GM12873 (cell line): ENCODE results near the gene ZNF143.

Experiments
- CTCF ChIP-seq: IDR thresholded peaks from 2 replicates; pipeline ENCODE4 v1.5.1; 2012; ENCODE audit warnings: low read depth, mild to moderate bottlenecking, moderate library complexity, low read length, control low read depth; ENCODE audit not compliant: insufficient read depth; ENCODE audit errors: missing control alignments

ZNF143 gene

DNA sequence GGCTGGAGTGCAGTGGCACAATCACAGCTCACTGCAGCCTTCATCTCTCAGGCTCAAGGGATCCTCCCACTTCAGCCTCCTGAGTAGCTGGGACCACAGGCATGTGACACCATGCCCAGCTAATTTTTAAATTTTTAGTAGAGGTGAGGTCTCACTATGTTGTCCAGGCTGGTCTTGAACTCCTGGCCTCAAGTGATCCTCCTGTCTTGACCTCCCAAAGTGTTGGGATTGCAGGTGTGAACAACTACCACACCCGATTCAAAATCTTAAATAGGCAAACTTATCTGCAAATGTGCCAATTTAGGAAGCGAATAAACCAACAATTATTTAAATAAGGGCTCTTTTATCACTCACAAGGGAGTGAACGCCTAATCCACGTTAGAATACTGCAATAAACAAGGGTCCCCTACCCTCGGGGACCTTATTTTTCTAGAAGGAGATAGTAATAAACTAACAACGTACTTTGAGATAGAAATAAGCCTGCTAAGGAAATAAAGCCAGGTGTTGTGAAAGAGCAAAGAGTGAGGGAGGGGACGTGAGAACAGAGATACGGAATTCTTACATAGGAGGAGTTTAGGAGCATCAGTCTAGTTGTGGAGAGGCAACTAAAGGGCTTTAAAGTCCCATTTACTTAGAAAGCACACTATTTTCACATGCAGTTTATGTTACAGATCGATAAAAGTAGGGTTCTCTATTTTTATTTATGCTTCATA, 109.7 kb downstream of the ZNF143 start:
- no peak for TF ChIP-seq CTCF

GRCh38 chr11:9571071-9571762, 110.4 kb downstream of the ZNF143 start:
- TF ChIP-seq CTCF: no peak

DNA sequence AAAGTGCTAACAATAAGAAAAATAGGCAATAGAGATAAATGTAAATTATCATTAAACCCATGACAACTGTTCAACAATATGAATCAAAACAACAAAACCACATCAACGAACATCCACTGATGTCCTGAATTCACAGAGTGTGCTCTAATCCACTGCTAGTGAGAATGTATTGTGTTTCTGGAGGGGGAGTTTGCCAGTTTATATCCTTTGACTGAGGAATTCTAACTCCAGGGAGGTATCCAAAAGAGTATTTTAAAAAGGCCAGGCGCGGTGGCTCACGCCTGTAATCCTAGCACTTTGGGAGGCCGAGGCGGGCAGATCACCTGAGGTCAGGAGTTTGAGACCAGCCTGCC, 110.9 kb downstream of the ZNF143 start:
- no peak for TF ChIP-seq CTCF

- no peak for TF ChIP-seq CTCF
These were observed 112.4 kb downstream of the ZNF143 start, which contains the start of gene WEE1 for GRCh38 chr11:9573052-9573774. Gene WEE1, plus strand, starts transcription at chr11:9573670. Its CDS starts 264 bp downstream, at chr11:9573934.

DNA sequence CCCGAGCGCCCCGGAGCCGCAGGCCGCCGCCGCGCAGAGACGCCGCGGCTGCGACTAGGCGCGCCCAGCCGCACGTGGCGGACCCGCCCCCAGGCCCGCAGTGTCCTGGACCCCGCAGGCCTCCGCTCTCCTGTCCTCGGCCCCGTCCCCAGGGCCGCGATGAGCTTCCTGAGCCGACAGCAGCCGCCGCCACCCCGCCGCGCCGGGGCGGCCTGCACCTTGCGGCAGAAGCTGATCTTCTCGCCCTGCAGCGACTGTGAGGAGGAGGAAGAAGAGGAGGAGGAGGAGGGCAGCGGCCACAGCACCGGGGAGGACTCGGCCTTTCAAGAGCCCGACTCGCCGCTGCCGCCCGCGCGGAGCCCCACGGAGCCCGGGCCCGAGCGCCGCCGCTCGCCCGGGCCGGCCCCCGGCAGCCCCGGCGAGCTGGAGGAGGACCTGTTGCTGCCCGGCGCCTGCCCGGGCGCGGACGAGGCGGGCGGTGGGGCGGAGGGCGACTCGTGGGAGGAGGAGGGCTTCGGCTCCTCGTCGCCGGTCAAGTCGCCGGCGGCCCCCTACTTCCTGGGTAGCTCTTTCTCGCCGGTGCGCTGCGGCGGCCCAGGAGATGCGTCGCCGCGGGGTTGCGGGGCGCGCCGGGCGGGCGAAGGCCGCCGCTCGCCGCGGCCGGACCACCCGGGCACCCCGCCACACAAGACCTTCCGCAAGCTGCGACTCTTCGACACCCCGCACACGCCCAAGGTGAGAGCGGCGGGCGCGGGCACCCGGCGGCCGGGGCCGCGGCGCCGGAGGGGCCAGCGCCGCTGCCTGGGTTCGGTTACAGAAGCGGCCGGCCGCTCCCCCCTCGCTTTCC, 113.2 kb downstream of the ZNF143 start:
- no peak for TF ChIP-seq CTCF

DNA sequence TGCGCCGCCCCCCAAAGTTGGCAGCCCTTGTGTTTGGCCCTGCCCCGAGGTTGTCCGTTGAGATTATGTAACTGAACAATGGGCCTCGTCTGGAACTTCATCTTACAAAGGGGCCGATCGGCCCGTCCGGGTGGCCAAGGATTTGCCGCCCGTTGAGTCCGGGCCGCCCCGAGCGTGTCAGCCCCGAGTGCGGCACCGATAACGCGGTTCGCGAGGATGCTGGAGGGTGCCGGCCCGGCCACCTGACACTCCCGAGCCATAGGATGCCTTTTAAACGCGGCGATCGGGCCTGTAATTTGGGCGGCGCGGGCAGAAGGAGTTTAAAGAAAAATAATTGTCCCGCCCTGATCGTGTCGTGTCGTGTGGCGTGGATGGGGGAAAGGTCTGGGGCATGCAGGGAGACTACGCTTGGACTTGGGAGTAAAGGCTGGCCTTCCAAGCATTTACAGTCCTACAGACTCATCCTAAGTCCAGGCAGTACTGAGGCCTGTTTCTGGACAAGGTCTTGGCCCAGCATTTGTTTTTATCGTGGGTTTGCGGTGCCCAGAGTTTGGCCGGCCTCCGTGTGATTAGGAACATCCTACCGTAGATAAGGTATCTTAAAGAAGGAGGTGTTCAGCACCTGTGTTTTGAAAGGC, 113.9 kb downstream of the ZNF143 start:
- TF ChIP-seq CTCF: no peak
